ENCODE measurements around the gene PHF13.
A peak's percentile ranks its signal among the peaks of the same experiment; 100 is the strongest.
"Not testable (repeated sequence)": the region's sequence is repeated elsewhere in the genome, so short reads cannot be mapped to it uniquely, and the experiment has no call there.

The PHF13 gene

GRCh38 chr1:6632588-6633514 lies 19.3 kb downstream of the PHF13 start:
- DNase-seq: no peak

- DNase-seq: no peak
Measured at GRCh38 chr1:6634371-6635052, 21.0 kb downstream of the PHF13 start.

- DNase-seq: no peak
Measured at GRCh38 chr1:6635161-6635909, 21.8 kb downstream of the PHF13 start.

- no peak for DNase-seq
Measured at GRCh38 chr1:6635910-6636760, 22.6 kb downstream of the PHF13 start.

GRCh38 chr1:6636778-6637177 lies 23.2 kb downstream of the PHF13 start:
- not testable (repeated sequence) for DNase-seq

GRCh38 chr1:6637770-6638169 lies 24.2 kb downstream of the PHF13 start:
- DNase-seq: no peak

GRCh38 chr1:6638226-6638625 lies 24.7 kb downstream of the PHF13 start:
- no peak for DNase-seq

GRCh38 chr1:6640867-6641266 lies 27.3 kb downstream of the PHF13 start:
- DNase-seq: not testable (repeated sequence)

GRCh38 chr1:6645018-6645417 lies 31.5 kb downstream of the PHF13 start:
- DNase-seq: no peak

- DNase-seq: peak in 1 of 2 donors; percentile 20
Measured at GRCh38 chr1:6646499-6647148, 33.1 kb downstream of the PHF13 start.

GRCh38 chr1:6648556-6648955 lies 35.0 kb downstream of the PHF13 start:
- DNase-seq: no peak

- DNase-seq: no peak
Measured at GRCh38 chr1:6651909-6652308, 38.4 kb downstream of the PHF13 start.

- no peak for DNase-seq
Measured at GRCh38 chr1:6652986-6653385, 39.5 kb downstream of the PHF13 start.

- no peak for DNase-seq
Measured at GRCh38 chr1:6653436-6654290, 40.1 kb downstream of the PHF13 start.

- DNase-seq: no peak
Measured at GRCh38 chr1:6657138-6657537, 43.6 kb downstream of the PHF13 start.

- no peak for DNase-seq
Measured at GRCh38 chr1:6658359-6659060, 45.0 kb downstream of the PHF13 start.

GRCh38 chr1:6660415-6661049 lies 47.0 kb downstream of the PHF13 start:
- no peak for DNase-seq

GRCh38 chr1:6662468-6662867 lies 48.9 kb downstream of the PHF13 start:
- not testable (repeated sequence) for DNase-seq

- DNase-seq: no peak
Measured at GRCh38 chr1:6666696-6667095, 53.2 kb downstream of the PHF13 start.

- DNase-seq: no peak
Measured at GRCh38 chr1:6667139-6667538, 53.6 kb downstream of the PHF13 start.
